HCT116 (cell line): ENCODE data around the gene CARD6. TPM values are rescaled to one million over a fixed set of nuclear protein-coding genes. Genes with fewer than 3 reads are reported as not detected.

Source experiments
- ATAC-seq: fragments of 200-7000 bp; cut with Tn5 transposase; 2 replicates; pipeline ENCODE4 v1.9.1; 2020; ENCODE audit warnings: mild to moderate bottlenecking, moderate library complexity
- BruUV-seq: library from RNA; stranded (reverse); fragments of 400-500 nt; replicated peaks from 2 replicates; lab custom pipeline; 2021; lab: Mats Ljungman, UMichigan
- CTCF ChIA-PET: fragments of 300-600 bp; sonication (Branson Sonifier 250); formaldehyde crosslinking; loops from one replicate; lab custom pipeline; 2021; ENCODE audit warnings: antibody characterized with exemption; lab: Charles Lee
- POLR2A ChIA-PET: fragments of 300-600, 350-600 bp; sonication (Branson Sonifier 250); formaldehyde crosslinking; loops from one replicate; lab custom pipeline; 2021; ENCODE audit warnings: antibody characterized with exemption; lab: Charles Lee
- RAD21 ChIA-PET, 2 experiments: fragments of 300-600 bp; sonication (Branson Sonifier 250); formaldehyde crosslinking; loops; one replicate each; lab custom pipeline; 2023; ENCODE audit warnings: low total read pairs in 2 of 2; ENCODE audit not compliant: uncharacterized antibody in 2 of 2, unreplicated experiment in 2 of 2, low non-redundant PET in 1 of 2; lab: Charles Lee
- DNase-seq: peaks from one replicate; pipeline ENCODE4 v3.0.0-alpha.2; 2010; ENCODE audit warnings: low read depth, low spot score
- H2AFZ ChIP-seq: fragments of 200-600 bp; shearing (Covaris generic), sonication (generic); 2 replicates; pipeline ENCODE4 v1.6.1; 2017; ENCODE audit warnings: low read depth, mixed run types, mixed read lengths, antibody characterized with exemption, low read length; ENCODE audit not compliant: poor library complexity, severe bottlenecking
- H3K27ac ChIP-seq: 2 replicates; pipeline ENCODE4 v1.5.1; 2012; ENCODE audit warnings: low read depth, low read length
- H3K27me3 ChIP-seq: fragments of 200-600 bp; sonication (generic); 2 replicates; pipeline ENCODE4 v1.6.1; 2016; ENCODE audit warnings: mixed run types, low read length, mixed read lengths; ENCODE audit not compliant: insufficient read depth
- H3K36me3 ChIP-seq, 2 experiments: fragments of 200-500 bp in 1 of 2; fragments of 200-600 bp in 1 of 2; sonication (Bioruptor generic) in 1 of 2; sonication (generic) in 1 of 2; 2 replicates each; pipeline versions ENCODE4 v1.5.1 to v1.6.1; 2014 to 2016; ENCODE audit warnings: low read length in 2 of 2, inconsistent platforms in 1 of 2, mixed read lengths in 1 of 2, mixed run types in 1 of 2; ENCODE audit not compliant: insufficient read depth in 2 of 2, control insufficient read depth in 1 of 2
- H3K4me1 ChIP-seq, 2 experiments: fragments of 200-600 bp in 1 of 2; sonication (generic) in 1 of 2; 2 replicates each; pipeline versions ENCODE4 v1.5.1 to v1.6.1; 2012 to 2017; ENCODE audit warnings: low read length in 2 of 2, inconsistent platforms in 1 of 2, mild to moderate bottlenecking in 1 of 2, mixed read lengths in 1 of 2, mixed run types in 1 of 2, moderate library complexity in 1 of 2; ENCODE audit not compliant: insufficient read depth in 2 of 2, control insufficient read depth in 1 of 2
- H3K4me2 ChIP-seq: fragments of 200-600 bp; sonication (generic); 2 replicates; pipeline ENCODE4 v1.6.1; 2017; ENCODE audit warnings: mixed run types, low read length, mixed read lengths
- H3K4me3 ChIP-seq, 2 experiments: fragments of 200-600 bp in 1 of 2; sonication (generic) in 1 of 2; replicated peaks in 1 of 2; 2 replicates each; pipeline ENCODE4 v1.5.1; 2011 to 2016; ENCODE audit warnings: low read length in 2 of 2, control low read depth in 1 of 2, low read depth in 1 of 2, mild to moderate bottlenecking in 1 of 2, mixed read lengths in 1 of 2, mixed run types in 1 of 2
- H3K79me2 ChIP-seq: fragments of 200-600 bp; sonication (generic); 2 replicates; pipeline ENCODE4 v1.6.1; 2017; ENCODE audit warnings: mild to moderate bottlenecking, mixed run types, low read length, moderate library complexity, mixed read lengths; ENCODE audit not compliant: insufficient read depth
- H3K9ac ChIP-seq: fragments of 200-600 bp; sonication (generic); 2 replicates; pipeline ENCODE4 v1.6.1; 2016; ENCODE audit warnings: low read length, mixed read lengths
- H3K9me2 ChIP-seq: fragments of 200-600 bp; sonication (generic), shearing (Covaris generic); 2 replicates; pipeline ENCODE4 v1.6.1; 2017; ENCODE audit warnings: mixed run types, mild to moderate bottlenecking, moderate library complexity; ENCODE audit not compliant: insufficient read depth
- H3K9me3 ChIP-seq, 2 experiments: fragments of 200-500 bp in 1 of 2; fragments of 200-600 bp in 1 of 2; sonication (Bioruptor generic) in 1 of 2; sonication (generic) in 1 of 2; 2 replicates each; pipeline ENCODE4 v1.6.1; 2014 to 2017; ENCODE audit warnings: low read length in 2 of 2, mixed read lengths in 2 of 2, inconsistent platforms in 1 of 2, low read depth in 1 of 2, mild to moderate bottlenecking in 1 of 2, mixed run types in 1 of 2, moderate library complexity in 1 of 2; ENCODE audit not compliant: control insufficient read depth in 1 of 2, insufficient read depth in 1 of 2
- H4K20me1 ChIP-seq: fragments of 200-600 bp; sonication (generic), shearing (Covaris generic); 2 replicates; pipeline ENCODE4 v1.6.1; 2017; ENCODE audit warnings: mixed run types, mild to moderate bottlenecking, moderate library complexity; ENCODE audit not compliant: insufficient read depth
- CBX3 ChIP-seq: IDR thresholded peaks from 2 replicates; pipeline ENCODE4 v1.6.1; 2012; ENCODE audit warnings: low read depth
- CEBPB ChIP-seq: IDR thresholded peaks from 2 replicates; pipeline ENCODE4 v1.6.1; 2012; ENCODE audit warnings: low read depth
- ELF1 ChIP-seq: IDR thresholded peaks from 2 replicates; pipeline ENCODE4 v1.6.1; 2012; ENCODE audit warnings: low read depth, borderline replicate concordance
- FOSL1 ChIP-seq: IDR thresholded peaks from 2 replicates; pipeline ENCODE4 v1.6.1; 2012; ENCODE audit warnings: low read depth
- JUND ChIP-seq: IDR thresholded peaks from 2 replicates; pipeline ENCODE4 v1.6.1; 2012
- POLR2A ChIP-seq: IDR thresholded peaks from 2 replicates; pipeline ENCODE4 v1.7.0; 2011; ENCODE audit warnings: borderline replicate concordance; ENCODE audit not compliant: insufficient read depth, insufficient read length; ENCODE audit errors: extremely low read depth
- POLR2AphosphoS5 ChIP-seq: IDR thresholded peaks from 2 replicates; pipeline ENCODE4 v1.6.1; 2011; ENCODE audit warnings: mild to moderate bottlenecking, low read depth, low read length, moderate library complexity
- RAD21 ChIP-seq: IDR thresholded peaks from 2 replicates; pipeline ENCODE4 v1.6.1; 2012; ENCODE audit warnings: low read depth, mild to moderate bottlenecking
- SIN3A ChIP-seq: IDR thresholded peaks from 2 replicates; pipeline ENCODE4 v1.6.1; 2012; ENCODE audit warnings: low read depth
- SRF ChIP-seq: IDR thresholded peaks from 2 replicates; pipeline ENCODE4 v1.6.1; 2012; ENCODE audit warnings: low read depth
- YY1 ChIP-seq: IDR thresholded peaks from 2 replicates; pipeline ENCODE4 v1.6.1; 2011; ENCODE audit warnings: low read length, low read depth, moderate library complexity, mild to moderate bottlenecking; ENCODE audit not compliant: insufficient replicate concordance; ENCODE audit errors: extremely low read depth
- ZFX ChIP-seq: fragments of 450-650 bp; IDR thresholded peaks from 2 replicates; pipeline ENCODE4 v1.6.1; 2017
- ZNF274 ChIP-seq: fragments of 200-500 bp; sonication (Bioruptor generic); IDR thresholded peaks from 2 replicates; pipeline ENCODE4 v1.6.1; 2014; ENCODE audit warnings: mild to moderate bottlenecking, low read depth, low read length, inconsistent platforms
- intact Hi-C: fragments of 100-400 bp; cut with micrococcal nuclease; formaldehyde crosslinking; loops from 2 replicates; pipeline ENCODE4 v1.10.0; 2022
- total RNA-seq: library from RNA; stranded (reverse); gene quantifications from one replicate; pipeline ENCODE4 v1.2.1, GENCODE V29; 2021; ENCODE audit not compliant: unreplicated experiment
- TF ChIP-seq, protein P1 (sequence below), 3 experiments: fragments of 200-600 bp in 1 of 3; sonication (generic) in 1 of 3; IDR thresholded peaks in 2 of 3; conservative IDR thresholded peaks in 1 of 3; 2 replicates each; pipeline ENCODE4 v1.5.1; 2012 to 2017; ENCODE audit warnings: low read depth in 2 of 3, low read length in 2 of 3, antibody characterized with exemption in 1 of 3, borderline replicate concordance in 1 of 3, control low read depth in 1 of 3, mild to moderate bottlenecking in 1 of 3, mixed read lengths in 1 of 3, mixed run types in 1 of 3, moderate library complexity in 1 of 3; ENCODE audit not compliant: insufficient read depth in 1 of 3
- TF ChIP-seq, protein P2 (sequence below): IDR thresholded peaks from 2 replicates; pipeline ENCODE4 v1.6.1; 2012
- TF ChIP-seq, protein P3 (sequence below): IDR thresholded peaks from 2 replicates; pipeline ENCODE4 v1.6.1; 2011; ENCODE audit warnings: mild to moderate bottlenecking, low read length, moderate library complexity; ENCODE audit not compliant: insufficient replicate concordance; ENCODE audit errors: extremely low read depth

CARD6 gene
- total RNA-seq, 1 experiment from 2014 or later, result not detected

- no peaks in the 10 kb centered on the region for H3K79me2 ChIP-seq
- no peak overlapping the region for H2AFZ ChIP-seq
- no peaks in the 10 kb centered on the region for H4K20me1 ChIP-seq
- no peaks in the 10 kb centered on the region for H3K9me2 ChIP-seq
- H3K4me2 ChIP-seq, result no peak overlapping the region
- H3K36me3 ChIP-seq, result no peaks in the 10 kb centered on the region
- ChIA-PET POLR2A (no interaction called here), CTCF (no interaction called here), RAD21 (no interaction called here)
- TF ChIP-seq JUND, result no peak
- TF ChIP-seq, protein P1, sequence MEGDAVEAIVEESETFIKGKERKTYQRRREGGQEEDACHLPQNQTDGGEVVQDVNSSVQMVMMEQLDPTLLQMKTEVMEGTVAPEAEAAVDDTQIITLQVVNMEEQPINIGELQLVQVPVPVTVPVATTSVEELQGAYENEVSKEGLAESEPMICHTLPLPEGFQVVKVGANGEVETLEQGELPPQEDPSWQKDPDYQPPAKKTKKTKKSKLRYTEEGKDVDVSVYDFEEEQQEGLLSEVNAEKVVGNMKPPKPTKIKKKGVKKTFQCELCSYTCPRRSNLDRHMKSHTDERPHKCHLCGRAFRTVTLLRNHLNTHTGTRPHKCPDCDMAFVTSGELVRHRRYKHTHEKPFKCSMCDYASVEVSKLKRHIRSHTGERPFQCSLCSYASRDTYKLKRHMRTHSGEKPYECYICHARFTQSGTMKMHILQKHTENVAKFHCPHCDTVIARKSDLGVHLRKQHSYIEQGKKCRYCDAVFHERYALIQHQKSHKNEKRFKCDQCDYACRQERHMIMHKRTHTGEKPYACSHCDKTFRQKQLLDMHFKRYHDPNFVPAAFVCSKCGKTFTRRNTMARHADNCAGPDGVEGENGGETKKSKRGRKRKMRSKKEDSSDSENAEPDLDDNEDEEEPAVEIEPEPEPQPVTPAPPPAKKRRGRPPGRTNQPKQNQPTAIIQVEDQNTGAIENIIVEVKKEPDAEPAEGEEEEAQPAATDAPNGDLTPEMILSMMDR (IDR thresholded peaks at IDR 0.05 in 2 of 3, conservative IDR thresholded peaks at IDR 0.05 in 1 of 3; ENCODE audit: borderline replicate concordance in 1 of 3, insufficient read depth in 1 of 3, low read depth in 2 of 3, low read length in 2 of 3), result no peak
- TF ChIP-seq FOSL1, result no peak
- no peak for TF ChIP-seq SIN3A
- no peak for TF ChIP-seq POLR2A
- TF ChIP-seq CBX3, result no peak
- no peak for TF ChIP-seq ZNF274
- no peak for TF ChIP-seq RAD21
- no peak for TF ChIP-seq SRF
- TF ChIP-seq YY1, result no peak
- TF ChIP-seq, protein P2, sequence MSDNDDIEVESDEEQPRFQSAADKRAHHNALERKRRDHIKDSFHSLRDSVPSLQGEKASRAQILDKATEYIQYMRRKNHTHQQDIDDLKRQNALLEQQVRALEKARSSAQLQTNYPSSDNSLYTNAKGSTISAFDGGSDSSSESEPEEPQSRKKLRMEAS, result no peak
- no peak for TF ChIP-seq CEBPB
- no peak for TF ChIP-seq ZFX
- TF ChIP-seq POLR2AphosphoS5, result no peak
- no peak for TF ChIP-seq ELF1
- TF ChIP-seq, protein P3, sequence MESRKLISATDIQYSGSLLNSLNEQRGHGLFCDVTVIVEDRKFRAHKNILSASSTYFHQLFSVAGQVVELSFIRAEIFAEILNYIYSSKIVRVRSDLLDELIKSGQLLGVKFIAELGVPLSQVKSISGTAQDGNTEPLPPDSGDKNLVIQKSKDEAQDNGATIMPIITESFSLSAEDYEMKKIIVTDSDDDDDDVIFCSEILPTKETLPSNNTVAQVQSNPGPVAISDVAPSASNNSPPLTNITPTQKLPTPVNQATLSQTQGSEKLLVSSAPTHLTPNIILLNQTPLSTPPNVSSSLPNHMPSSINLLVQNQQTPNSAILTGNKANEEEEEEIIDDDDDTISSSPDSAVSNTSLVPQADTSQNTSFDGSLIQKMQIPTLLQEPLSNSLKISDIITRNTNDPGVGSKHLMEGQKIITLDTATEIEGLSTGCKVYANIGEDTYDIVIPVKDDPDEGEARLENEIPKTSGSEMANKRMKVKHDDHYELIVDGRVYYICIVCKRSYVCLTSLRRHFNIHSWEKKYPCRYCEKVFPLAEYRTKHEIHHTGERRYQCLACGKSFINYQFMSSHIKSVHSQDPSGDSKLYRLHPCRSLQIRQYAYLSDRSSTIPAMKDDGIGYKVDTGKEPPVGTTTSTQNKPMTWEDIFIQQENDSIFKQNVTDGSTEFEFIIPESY, result no peak
- no peaks in the 10 kb centered on the region for H3K4me1 ChIP-seq
- H3K27me3 ChIP-seq, result no peaks in the 10 kb centered on the region
- H3K9ac ChIP-seq, result no peak overlapping the region
- intact Hi-C loops, result no loop called here
- no peak for ATAC-seq
- H3K4me3 ChIP-seq, result no peak overlapping the region
- no TSS peak for BruUV-seq
- no peak for DNase-seq
- H3K27ac ChIP-seq, result no peak overlapping the region
- H3K9me3 ChIP-seq, result no peaks in the 10 kb centered on the region
Observed at GRCh38 chr5:40844565-40844964, 3.4 kb downstream of the CARD6 start.
